BJ (cell line): ENCODE results near the gene TFEC. TPM values are rescaled to one million over a fixed set of nuclear protein-coding genes. Genes with fewer than 3 reads are reported as not detected.

Experiments
- CTCF ChIA-PET: fragments of 350-600 bp; formaldehyde crosslinking; extraction: SDS; loops from one replicate; lab custom pipeline; 2021; ENCODE audit warnings: antibody characterized with exemption, inconsistent platforms; lab: Yijun Ruan, JAX
- POLR2A ChIA-PET: fragments of 300-600 bp; sonication (Branson Sonifier 250); formaldehyde crosslinking; extraction: SDS; loops from one replicate; lab custom pipeline; 2021; ENCODE audit warnings: antibody characterized with exemption; lab: Charles Lee
- DNase-seq: peaks from one replicate; pipeline ENCODE4 v3.0.0-alpha.2; 2011; ENCODE audit warnings: low read depth
- H3K27me3 ChIP-seq: 2 replicates; pipeline ENCODE4 v1.6.0; 2011; ENCODE audit warnings: low read length; ENCODE audit not compliant: control insufficient read depth, insufficient read depth
- H3K36me3 ChIP-seq: 2 replicates; pipeline ENCODE4 v1.5.1; 2011; ENCODE audit warnings: low read length; ENCODE audit not compliant: control insufficient read depth, insufficient read depth
- H3K4me3 ChIP-seq: 2 replicates; pipeline ENCODE4 v1.5.1; 2011; ENCODE audit warnings: low read depth, mild to moderate bottlenecking, control low read depth, low read length
- CTCF ChIP-seq: IDR thresholded peaks from 2 replicates; pipeline ENCODE4 v1.5.1; 2011; ENCODE audit warnings: low read depth, mild to moderate bottlenecking, control low read depth, inconsistent platforms, low read length, moderate library complexity; ENCODE audit not compliant: insufficient read depth
- polyA plus RNA-seq: library from polyadenylated mRNA; depleted of rRNA; stranded (reverse); fragments of >200 nt; gene quantifications from 2 replicates; pipeline ENCODE4 v1.2.3, GENCODE V29; 2011

The TFEC gene
- polyA plus RNA-seq, 1 experiment, result not detected

DNA sequence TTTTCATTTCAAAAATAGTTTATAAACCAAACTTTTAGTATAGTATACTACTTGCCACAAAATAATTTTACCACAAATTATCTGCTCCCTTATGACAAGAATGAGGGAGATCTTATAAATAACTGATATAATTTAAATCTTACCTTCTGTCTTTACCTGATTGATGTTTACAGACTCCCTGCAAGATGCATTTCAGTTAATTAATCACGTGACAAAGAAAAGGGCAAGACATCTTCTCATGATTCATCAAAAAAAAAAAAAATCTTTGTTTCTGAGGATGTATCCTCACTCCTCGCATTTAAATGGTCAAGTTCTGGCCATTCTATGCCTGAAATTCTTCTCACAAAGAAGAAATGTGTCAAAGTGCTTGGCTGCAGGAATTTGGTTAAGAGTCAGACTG is 2.3 kb upstream of the TFEC start:
- TF ChIP-seq CTCF, result no peak
- CTCF ChIA-PET, result interaction anchor here (0.7 kb wide), 1 partner anchor 947 kb away, joined by 4 read pairs; no protein-coding TSS in a partner anchor

DNA sequence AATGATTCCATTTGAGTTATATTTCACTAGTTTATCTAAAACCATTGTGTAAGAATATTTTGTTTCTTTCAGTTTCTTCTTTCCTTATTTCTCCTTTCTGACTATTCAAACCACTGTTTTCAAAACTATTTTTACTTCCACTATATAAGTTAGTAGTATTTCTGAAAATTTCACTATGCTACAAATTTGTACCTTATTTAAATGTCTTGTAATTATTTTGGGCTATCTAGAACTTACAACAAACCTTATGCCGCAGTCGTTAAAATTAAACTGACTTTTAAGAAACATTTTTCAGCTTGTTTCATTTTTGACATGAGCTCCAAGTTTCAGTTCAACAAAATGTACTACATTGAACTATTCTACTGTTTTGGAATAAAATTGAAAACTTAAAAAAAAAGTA is 1.8 kb downstream of the TFEC start:
- no peak for TF ChIP-seq CTCF
- CTCF ChIA-PET, result no interaction called here
- DNase-seq, result no peak
- no peaks in the 10 kb centered on the region for H3K27me3 ChIP-seq
- POLR2A ChIA-PET, result interaction anchor here (0.7 kb wide), 1 partner anchor 8 kb away, joined by 4 read pairs; no protein-coding TSS in a partner anchor
- no peak overlapping the region for H3K4me3 ChIP-seq
- no peaks in the 10 kb centered on the region for H3K36me3 ChIP-seq

More for the DNA sequence above, 2.3 kb upstream of the TFEC start:
- Histone ChIP-seq H3K4me3 (no peak overlapping the region), H3K27me3 (no peaks in the 10 kb centered on the region), H3K36me3 (no peaks in the 10 kb centered on the region)
- DNase-seq, result no peak
- POLR2A ChIA-PET, result no interaction called here

GRCh38 chr7:116027786-116028185 is 2.8 kb downstream of the TFEC start:
- TF ChIP-seq CTCF, result no peak
- Histone ChIP-seq H3K36me3 (no peaks in the 10 kb centered on the region), H3K4me3 (no peak overlapping the region), H3K27me3 (no peaks in the 10 kb centered on the region)
- DNase-seq, result no peak
- ChIA-PET POLR2A (no interaction called here), CTCF (no interaction called here)

DNA sequence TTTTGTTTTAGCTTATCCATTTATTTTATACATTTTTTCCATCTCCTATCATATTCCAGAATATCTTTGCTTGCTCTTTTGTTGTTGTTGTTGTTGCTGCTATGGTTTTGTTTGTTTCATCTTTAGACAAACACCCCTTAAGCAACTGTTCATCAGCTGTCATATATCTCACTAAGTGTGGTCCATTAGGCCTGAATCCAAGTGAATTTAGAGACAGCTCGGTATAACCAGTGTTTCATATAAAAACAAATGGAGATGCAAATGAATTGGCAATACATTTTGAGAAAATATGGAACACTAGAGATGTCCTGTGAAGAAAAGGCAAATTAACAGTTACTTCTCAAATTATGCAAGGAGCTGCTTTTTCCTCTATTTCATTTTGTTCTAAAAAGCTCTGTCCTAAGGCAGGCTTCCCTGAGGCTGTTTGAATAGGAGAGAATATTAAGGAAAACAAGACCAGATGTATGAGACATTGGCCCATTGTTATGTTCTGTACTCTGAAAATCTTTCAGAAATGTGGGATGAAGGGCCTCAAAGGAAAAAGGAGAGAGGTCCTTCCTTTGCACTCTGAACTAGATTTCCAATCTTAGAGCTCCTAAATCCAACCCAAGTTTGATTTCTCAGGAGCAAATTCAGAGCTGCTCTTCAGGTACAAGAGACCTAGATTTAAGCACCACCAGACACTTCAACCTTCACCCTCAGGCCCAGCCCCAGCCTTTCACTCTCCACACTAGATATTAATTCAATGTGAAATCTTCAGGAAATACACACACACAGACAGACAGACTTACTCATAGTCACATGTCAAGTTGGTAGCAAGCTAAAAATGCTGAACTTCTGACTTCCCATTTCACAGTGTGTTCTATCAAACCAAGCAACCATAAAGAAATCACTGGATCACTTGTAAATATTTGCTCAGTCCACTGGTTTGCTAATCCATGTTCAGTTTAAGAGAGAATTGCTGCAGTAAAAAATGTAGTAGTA is 5.4 kb downstream of the TFEC start:
- no peak for TF ChIP-seq CTCF
- DNase-seq, result no peak

DNA sequence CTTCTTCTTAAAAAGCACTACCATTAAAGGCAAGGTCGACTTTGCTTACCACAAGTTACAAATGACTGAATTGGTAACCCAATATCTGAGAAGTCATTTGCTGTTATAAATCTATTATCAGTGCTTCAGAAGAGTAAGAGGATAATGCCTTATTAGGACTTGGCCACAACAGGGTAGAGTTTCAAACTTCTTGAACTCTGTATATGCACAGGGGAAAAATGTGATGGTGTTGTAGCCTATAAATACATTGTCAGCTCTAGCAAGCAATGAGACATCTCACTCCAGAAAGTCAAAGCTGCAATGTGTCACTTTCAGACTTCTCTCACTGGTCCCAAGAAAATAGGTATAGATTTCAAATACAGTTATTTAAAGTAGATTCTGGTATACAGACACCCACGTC is 9.3 kb downstream of the TFEC start:
- H3K4me3 ChIP-seq, result no peak overlapping the region
- DNase-seq, result no peak
- CTCF ChIA-PET, result no interaction called here
- TF ChIP-seq CTCF, result no peak
- POLR2A ChIA-PET, result no interaction called here
- no peaks in the 10 kb centered on the region for H3K27me3 ChIP-seq
- H3K36me3 ChIP-seq, result no peaks in the 10 kb centered on the region

More for the DNA sequence above, 5.4 kb downstream of the TFEC start:
- no peaks in the 10 kb centered on the region for H3K36me3 ChIP-seq
- H3K27me3 ChIP-seq, result no peaks in the 10 kb centered on the region
- POLR2A ChIA-PET, result no interaction called here
- no peak overlapping the region for H3K4me3 ChIP-seq
- CTCF ChIA-PET, result no interaction called here
